Stimulated activated CD8-positive, alpha-beta memory T cell treated with anti-CD3 and anti-CD28 coated beads, Interleukin-15, amount 100 ng/mL, for 4 hours (primary cell): ENCODE data around the gene PIP5KL1.

Experiments
- DNase-seq, 2 donors: peaks; one replicate each; pipeline ENCODE4 v3.0.0-alpha.2; 2020; ENCODE audit warnings: low read depth in 2 of 2

The PIP5KL1 gene

DNA sequence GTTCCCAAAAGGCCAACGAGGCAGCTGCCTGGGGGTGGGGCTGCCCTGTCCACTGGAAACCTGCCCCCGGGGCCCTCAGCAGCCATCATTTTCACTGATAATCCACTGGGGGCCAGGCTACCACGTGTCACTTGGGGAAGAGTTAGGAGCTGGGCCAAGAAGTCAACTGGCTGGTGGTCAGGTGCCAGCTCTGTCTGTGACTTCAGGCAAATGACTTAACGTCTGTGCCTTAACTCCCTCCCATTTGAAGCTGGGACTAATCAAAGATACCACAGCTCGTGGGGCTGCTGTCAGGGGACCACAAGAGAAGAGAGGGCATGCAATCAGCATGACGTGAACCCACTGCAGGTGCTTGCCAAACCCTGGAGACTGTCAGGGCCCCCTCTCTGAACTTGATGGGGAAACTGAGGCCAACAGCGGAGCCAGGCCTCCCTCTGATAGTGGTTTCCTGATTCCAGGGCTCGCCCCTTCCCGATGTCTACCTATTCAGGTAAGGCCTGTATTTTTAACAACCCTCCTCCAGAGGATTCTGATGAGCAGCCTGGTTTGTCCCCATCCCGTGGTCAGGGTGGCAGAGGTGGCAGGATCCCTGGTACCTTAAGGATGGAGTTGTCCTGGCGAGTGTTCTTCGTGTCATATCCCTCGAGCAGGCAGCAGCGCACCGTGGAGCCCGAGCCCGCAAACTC is 19.4 kb upstream of the PIP5KL1 start:
- no peak for DNase-seq

- no peak for DNase-seq
Measured at GRCh38 chr9:127947841-127948710, 17.5 kb upstream of the PIP5KL1 start.

GRCh38 chr9:127946728-127947127 is 16.2 kb upstream of the PIP5KL1 start:
- no peak for DNase-seq

DNA sequence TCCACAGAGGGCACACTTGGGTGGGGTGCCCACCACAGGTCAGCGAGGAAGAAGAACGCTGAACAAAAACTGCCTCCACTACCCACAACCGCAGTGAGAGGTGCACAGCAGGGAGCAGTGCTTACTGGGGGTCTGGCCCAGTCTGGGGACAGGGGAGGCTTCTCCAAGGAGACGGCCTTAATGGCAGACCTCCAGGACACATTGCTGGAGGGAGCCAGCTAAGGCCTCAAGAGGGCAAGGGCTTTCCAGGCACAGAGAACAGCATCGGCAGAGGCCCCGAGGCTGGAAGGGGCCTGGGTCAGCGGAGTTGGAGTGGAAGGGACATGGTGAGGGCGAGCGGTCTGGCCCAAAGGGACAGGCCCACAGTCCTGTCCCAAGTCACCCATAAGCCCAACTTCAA is 15.4 kb upstream of the PIP5KL1 start:
- DNase-seq: no peak

DNA sequence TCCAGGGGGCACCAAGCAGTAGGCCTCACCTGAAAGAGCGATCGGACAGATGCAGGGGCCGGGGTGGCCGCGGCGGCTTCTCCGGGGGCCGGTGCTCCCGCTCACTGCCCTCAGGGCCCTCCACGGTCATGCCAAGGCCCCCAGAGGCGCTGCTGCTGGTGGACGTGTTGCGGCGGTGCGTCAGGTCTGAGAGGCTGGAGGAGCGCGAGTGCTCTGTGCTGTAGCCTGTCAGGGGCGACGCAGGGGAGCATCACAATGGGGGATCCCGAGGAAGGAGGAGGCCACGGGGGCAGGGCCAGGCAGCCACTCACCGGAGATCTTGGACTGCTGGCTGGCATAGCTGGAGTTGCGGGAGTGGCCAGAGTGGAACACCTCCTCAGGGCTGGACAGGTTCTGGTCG is 14.8 kb upstream of the PIP5KL1 start:
- DNase-seq: no peak

DNA sequence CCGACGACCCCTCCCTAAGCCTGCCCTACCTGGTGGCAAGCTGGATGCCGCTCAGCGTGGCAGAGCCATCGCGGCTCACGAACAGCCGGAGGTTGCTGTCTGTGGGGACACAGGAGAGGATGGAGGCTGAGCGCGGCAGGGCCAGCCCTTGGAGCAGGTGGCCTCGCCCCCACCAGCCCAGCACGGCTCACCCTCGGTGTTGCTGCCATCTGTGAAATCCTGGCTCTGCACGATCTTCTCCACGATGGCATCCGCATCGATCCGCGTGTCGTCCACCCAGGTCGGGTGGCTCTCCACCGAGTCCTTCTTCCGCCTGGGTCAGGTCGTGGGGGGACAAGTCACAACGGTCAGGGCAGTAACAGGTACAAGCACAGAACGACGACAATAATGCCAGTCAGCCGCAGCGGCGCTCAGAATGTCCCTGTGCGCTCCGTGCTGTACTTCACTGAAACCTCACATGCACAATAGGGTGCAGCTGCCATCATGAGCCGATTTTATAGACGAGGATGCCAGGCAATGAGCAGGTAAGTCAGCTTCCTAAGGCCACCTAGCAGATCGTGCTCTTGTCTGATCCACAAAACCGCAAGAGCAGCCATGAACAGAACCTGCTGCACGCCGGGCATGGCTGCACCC is 14.1 kb upstream of the PIP5KL1 start:
- no peak for DNase-seq

GRCh38 chr9:127943731-127944144 is 13.2 kb upstream of the PIP5KL1 start:
- peak; percentile 50 to 57 for DNase-seq

GRCh38 chr9:127943011-127943662 is 12.6 kb upstream of the PIP5KL1 start:
- no peak for DNase-seq

DNA sequence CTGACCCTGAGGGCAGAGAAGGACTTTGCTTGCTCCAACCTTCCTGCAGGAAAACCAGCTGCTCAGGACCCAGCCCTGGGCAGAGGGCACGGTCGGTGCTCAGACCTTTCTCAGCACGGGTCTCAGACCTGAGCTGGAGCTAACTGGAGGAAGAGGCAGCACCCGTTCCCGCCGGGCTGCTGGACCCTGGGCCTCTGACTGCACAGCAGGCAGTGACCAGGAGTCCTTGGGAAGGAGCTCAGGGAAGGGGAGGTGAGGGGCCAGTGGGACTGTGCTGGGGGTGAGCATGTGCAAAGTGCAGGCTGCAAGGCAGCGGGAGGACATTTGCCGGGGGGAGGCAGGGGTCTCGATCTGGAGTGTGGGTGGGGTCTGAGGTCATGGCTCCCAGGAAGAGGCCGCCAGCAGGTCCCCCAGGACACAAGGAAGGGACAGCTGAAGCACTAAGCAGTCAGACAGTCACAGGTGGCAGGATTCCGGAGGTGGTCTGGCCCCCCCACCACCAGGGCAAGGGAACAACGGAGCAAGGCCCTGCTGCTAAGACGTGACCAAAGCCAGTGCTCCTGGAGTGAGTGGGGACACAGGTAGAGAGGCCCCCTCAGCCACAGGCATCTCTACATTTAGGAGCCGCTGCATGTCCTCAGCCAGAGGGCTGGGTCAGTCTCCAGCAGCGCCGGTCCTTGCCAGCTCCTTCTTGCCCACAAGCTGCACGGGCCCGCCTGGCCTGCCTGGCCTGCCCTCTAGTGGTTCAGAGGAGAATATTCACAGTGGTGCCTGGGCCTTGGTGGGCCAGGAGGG is 11.8 kb upstream of the PIP5KL1 start:
- DNase-seq: no peak

GRCh38 chr9:127941961-127942215 is 11.3 kb upstream of the PIP5KL1 start:
- DNase-seq: no peak

DNA sequence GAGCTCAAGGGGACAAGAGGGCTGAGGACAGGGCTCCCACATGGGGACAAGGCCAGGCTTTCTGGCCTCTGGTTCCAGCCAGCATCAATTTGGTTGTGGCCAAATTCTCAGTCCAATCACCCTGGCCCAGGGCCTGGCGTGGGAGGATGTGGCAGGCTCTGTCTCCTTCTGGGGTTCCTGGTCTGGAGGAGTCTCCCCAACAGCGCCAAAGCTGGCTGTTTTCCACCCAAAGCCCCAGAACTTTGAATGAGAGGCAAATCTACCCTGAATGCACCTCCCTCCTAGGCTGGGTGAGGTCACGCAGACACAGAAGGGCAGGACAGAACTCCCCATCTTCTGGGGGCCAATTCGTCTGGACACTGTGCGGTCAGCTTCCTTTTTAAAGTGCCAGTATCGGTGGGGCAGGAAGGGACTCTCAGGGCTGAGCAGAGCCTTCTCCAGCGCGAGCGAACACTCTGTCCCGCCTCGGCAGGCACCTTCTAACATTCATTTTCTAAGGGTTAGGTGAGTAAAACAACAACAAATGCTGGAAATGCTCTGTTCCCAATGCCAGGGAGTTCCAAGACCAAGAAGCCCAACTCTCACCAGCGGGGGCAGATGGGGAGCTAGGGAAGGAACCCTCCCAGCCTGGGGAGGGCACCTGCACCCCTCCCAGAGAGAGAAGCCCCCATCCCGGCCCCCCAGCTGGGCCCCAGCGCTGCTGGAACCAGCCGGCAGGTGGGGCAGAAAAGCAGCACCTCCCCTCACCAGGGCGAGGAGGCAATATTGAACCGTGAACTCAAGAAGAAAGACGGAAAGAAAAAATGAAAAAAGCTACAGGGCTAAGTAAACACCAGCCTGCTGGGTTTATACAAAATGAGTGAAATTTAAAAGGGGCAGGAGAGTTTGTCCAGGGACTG is 10.7 kb upstream of the PIP5KL1 start:
- DNase-seq: no peak

DNA sequence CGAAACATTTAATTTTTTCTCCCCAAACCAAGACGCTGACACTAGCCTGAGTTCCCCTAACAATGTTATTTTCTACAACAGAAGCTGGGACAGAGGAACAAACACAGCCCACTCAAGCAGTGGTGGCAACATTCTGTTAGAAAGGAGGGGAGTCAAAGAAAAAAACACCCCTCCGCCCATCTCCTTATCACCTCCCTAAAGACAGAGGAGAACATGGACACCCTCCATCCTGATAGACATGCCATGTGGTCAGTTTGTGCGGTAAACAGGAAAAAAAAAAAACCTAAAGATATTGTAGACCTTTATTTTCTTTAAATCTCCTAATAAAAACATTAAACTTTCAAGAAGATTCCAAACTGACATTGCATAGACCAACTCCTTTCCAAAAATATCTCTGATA is 10.0 kb upstream of the PIP5KL1 start:
- no peak for DNase-seq

GRCh38 chr9:127938298-127938690 is 7.7 kb upstream of the PIP5KL1 start:
- no peak for DNase-seq

DNA sequence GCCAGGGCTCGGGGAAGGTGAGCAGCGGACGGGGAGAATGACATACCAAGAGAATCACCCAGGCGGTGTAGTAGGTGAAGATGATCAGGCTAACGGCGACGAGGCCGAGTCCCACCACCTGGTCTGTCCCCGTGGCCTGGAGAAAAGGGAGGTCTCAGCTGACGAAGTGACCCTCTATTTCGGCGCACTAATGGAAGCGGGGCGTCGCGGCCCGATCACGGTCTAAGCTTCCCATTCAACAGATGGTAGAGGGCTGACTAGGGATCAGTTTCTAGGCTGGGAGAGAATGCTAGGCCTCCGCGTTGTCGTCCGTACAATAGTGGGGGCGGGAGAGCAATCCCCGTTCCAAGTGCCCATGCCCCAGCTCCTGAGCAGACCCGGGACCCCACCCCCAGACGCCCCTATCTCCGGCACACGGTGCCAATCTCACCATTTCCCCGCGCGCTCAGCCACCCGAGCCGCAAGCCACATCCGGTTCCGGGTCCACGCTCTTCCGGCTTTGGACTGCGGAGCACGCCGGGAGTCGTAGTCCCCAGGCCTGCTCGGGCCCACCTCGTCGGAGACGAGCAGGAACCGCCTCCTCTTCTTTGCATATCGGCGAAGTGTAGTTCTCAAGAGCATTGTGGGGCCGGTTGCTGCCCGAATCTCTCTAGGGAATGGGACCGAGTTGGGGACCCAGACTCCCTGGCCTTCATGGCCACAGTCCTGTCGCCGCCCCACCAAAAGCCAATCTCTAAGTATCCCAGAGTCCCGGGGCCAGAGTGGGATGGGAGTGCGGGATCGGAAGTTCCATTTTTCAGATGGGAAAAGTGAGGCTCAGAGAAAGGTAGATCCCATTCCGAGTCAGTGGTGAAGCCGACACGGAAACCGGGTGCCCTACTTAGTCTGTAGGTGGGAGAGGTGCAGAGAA is 7.1 kb upstream of the PIP5KL1 start, which contains the start of gene DPM2:
Gene DPM2, minus strand, starts transcription at position 467 of the 910 bp plus-strand sequence. Its CDS starts 34 bp downstream, at position 433.
- DNase-seq: peak; percentile 72 to 73

GRCh38 chr9:127937056-127937387 is 6.4 kb upstream of the PIP5KL1 start:
- DNase-seq: no peak

- DNase-seq: no peak
Measured at GRCh38 chr9:127936347-127936852, 5.8 kb upstream of the PIP5KL1 start.

DNA sequence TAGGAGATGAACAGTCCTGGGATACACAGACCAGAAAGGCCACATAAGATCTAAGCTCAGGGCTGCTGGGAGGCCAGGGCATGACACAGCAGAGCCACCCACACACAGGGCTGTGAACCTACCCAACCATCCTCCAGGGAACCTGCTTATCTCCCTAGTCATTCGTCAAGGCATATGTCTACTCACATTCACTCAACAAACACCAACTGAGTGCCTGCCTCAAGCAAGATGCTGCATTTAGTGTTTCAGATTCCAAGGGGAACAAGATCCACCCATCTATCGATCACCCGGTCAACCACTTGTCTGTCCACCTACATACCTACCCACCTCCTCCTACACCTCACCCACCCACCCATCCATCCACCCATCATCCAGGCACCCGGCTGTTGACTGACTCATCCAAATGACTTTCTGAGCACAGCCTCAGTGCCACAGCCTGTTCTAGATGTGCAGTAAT is 5.2 kb upstream of the PIP5KL1 start:
- peak in 1 of 2 donors; percentile 29 for DNase-seq

DNA sequence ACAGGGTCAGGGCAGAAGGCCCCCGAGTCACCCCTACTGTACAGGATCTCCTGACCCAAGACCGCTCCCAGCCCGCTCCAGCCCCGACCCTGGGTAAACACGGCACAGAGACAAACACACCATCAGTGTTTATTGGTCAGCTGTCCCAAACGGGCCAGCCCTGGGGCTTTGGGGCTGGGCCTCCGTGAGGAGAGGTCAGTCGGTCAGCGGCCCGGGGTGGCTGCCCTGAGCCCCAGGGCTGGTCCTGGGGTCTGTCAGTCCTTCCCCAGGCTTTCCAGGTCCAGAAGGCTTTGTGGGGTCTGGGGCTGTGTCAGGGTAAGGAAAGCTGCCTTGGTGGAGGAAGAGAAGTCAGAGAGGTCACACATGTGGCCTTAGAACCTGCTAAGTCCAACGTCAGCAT is 4.4 kb upstream of the PIP5KL1 start:
- DNase-seq: no peak

DNA sequence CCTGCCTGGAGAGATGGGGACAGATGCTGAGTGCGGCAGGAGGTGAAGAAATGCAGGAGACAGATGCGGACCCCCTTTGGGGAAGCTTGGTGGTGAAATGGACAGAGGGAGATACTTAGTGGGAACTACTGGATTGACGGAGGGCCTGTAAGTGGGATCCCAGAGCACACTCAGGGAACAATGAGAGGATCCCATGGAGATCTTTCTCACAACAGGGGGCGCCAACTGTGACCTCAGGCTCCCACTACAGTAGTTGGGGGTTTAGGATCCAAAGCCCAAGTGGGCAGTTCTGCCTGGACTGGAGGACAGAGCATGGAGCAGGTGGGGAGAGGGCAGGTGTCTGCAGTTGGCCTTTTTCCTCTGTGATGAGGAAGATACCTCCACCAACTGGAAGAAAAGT is 3.7 kb upstream of the PIP5KL1 start:
- no peak for DNase-seq
